ENCODE results near the gene GNAI3. TPM values are rescaled to one million over a fixed set of nuclear protein-coding genes. Genes with fewer than 3 reads are reported as not detected.

Gene GNAI3
- polyA plus RNA-seq, 3 donors: 3.0 to 14.2 (median 10.4) TPM

DNA sequence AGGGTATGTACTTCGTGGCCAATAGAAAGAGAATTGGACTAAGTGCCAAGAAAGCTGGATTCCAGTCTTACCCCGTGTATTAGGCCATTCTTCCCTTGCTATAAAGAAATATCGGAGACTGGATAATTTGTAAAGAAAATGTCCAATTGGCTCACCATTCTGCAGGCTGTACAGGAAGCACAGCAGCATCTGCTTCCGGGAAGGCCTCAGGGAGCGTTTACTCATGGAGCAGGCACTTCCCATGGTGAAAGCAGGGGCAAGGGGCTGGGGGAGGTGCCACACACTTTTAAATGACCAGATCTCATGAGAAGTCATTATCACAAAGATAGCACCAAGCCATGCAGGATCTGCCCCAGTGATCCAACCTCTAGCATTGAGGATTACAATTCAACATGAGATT is 31.1 kb upstream of the GNAI3 start:
- no peaks in the 10 kb centered on the region for H3K36me3 Mint-ChIP-seq
- H3K9me3 Mint-ChIP-seq: peaks cover 0 to 3% (median 0%) of the 10 kb centered on the region in 7 donors
- Histone ChIP-seq H3K4me2 (replicated peaks; ENCODE audit: extremely low read depth, low read length, poor library complexity, severe bottlenecking) (no peak overlapping the region), H4K20me1 (ENCODE audit: insufficient read depth, low read length) (no peaks in the 10 kb centered on the region), H3K4me3 (replicated peaks in 1 of 3; ENCODE audit: low read depth in 2 of 3, low read length in 3 of 3) (no peak overlapping the region), H3K27ac (ENCODE audit: low read depth in 1 of 2, low read length in 2 of 2) (no peak overlapping the region), H3K27me3 (ENCODE audit: control insufficient read depth in 2 of 2, insufficient read depth in 2 of 2, low read length in 2 of 2) (no peaks in the 10 kb centered on the region), H3K36me3 (replicated peaks in 1 of 2; ENCODE audit: control insufficient read depth in 1 of 2, insufficient read depth in 2 of 2, low read length in 2 of 2) (no peaks in the 10 kb centered on the region), H3K79me2 (ENCODE audit: insufficient read depth, low read length) (no peaks in the 10 kb centered on the region), H3K4me1 (ENCODE audit: control insufficient read depth in 1 of 2, insufficient read depth in 2 of 2, low read length in 2 of 2) (no peaks in the 10 kb centered on the region), H3K9me3 (replicated peaks in 1 of 2; ENCODE audit: control insufficient read depth in 1 of 2, insufficient read depth in 1 of 2, low read length in 2 of 2) (no peaks in the 10 kb centered on the region), H2AFZ (ENCODE audit: insufficient read depth, low read depth, low read length, poor library complexity, severe bottlenecking) (no peak overlapping the region), H3K9ac (ENCODE audit: insufficient read depth, low read length, poor library complexity, severe bottlenecking) (no peak overlapping the region)
- H3K27me3 Mint-ChIP-seq (ENCODE audit: low read depth in 3 of 3): peaks cover 3 to 5% (median 5%) of the 10 kb centered on the region in 3 donors
- no peak overlapping the region for H3K27ac Mint-ChIP-seq
- TF ChIP-seq, protein P1, sequence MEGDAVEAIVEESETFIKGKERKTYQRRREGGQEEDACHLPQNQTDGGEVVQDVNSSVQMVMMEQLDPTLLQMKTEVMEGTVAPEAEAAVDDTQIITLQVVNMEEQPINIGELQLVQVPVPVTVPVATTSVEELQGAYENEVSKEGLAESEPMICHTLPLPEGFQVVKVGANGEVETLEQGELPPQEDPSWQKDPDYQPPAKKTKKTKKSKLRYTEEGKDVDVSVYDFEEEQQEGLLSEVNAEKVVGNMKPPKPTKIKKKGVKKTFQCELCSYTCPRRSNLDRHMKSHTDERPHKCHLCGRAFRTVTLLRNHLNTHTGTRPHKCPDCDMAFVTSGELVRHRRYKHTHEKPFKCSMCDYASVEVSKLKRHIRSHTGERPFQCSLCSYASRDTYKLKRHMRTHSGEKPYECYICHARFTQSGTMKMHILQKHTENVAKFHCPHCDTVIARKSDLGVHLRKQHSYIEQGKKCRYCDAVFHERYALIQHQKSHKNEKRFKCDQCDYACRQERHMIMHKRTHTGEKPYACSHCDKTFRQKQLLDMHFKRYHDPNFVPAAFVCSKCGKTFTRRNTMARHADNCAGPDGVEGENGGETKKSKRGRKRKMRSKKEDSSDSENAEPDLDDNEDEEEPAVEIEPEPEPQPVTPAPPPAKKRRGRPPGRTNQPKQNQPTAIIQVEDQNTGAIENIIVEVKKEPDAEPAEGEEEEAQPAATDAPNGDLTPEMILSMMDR (IDR thresholded peaks at IDR 0.05): no peak
- H3K4me1 Mint-ChIP-seq: peaks cover 2% of the 10 kb centered on the region
- intact Hi-C loops (cut with micrococcal nuclease): no loop called here
- H3K4me3 Mint-ChIP-seq: no peak overlapping the region
- no peak for DNase-seq
- WGBS (ENCODE audit: insufficient coverage): 75% methylated on average over 2 of the region's 5 CpGs

DNA sequence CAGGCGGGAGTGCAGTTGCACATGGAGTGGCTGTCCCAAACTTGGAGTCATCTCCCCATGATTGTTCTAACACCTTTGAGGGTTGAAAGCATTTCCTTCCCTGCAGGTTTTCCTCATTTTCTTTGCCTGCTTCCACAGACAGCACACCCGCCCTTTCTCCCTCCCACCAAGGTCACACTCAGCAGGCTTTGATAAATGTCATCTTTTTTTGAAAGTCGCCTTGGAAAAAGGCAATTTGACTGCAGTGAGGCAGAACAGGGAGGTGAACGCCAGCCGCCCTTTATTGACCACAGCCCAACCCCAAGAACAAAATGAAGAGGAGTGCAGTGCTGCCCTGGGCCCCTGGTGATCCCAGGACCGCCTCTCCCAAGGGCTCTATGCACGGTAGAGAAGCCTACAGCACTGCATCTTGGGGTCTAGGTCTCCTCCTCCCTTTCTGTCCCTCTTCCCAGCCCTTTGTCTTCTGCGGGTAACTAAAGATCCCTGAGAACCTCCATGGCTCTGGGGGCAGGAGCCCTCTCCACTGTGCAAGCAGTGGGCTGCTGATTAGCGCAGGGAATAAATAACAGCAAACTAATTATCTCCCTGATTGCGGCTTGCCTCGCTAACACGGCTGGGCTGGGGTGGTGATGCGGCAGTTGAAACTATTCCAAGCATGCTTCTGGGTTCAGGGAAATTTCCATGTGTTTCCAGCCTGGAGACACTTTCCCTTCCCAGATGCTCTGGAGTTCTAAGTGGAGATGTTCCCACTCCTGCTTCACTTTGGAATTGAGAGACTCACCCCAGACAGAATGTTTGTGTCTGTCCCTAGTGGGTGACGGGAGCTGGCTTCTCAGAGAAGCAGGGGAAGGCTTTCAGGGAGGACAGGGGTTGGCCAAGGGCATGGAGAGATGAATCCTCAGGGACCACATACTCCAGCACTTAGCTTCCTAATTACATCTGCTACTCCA is 27.1 kb upstream of the GNAI3 start:
- no peaks in the 10 kb centered on the region for H4K20me1 ChIP-seq (ENCODE audit: insufficient read depth, low read length)
- TF ChIP-seq, protein P1 (IDR thresholded peaks at IDR 0.05): no peak
- H2AFZ ChIP-seq (ENCODE audit: insufficient read depth, low read depth, low read length, poor library complexity, severe bottlenecking): no peak overlapping the region
- H3K79me2 ChIP-seq (ENCODE audit: insufficient read depth, low read length): no peaks in the 10 kb centered on the region
- no peak overlapping the region for H3K4me2 ChIP-seq (replicated peaks; ENCODE audit: extremely low read depth, low read length, poor library complexity, severe bottlenecking)
- Mint-ChIP-seq H3K4me1 (peaks cover 2% of the 10 kb centered on the region), H3K36me3 (no peaks in the 10 kb centered on the region), H3K9me3 (peaks cover 0 to 3% (median 0%) of the 10 kb centered on the region in 7 donors), H3K27ac (no peak overlapping the region), H3K27me3 (ENCODE audit: low read depth in 3 of 3) (peaks cover 4 to 7% (median 5%) of the 10 kb centered on the region in 3 donors), H3K4me3 (no peak overlapping the region)
- no peak overlapping the region for H3K4me3 ChIP-seq (replicated peaks in 1 of 3; ENCODE audit: low read depth in 2 of 3, low read length in 3 of 3)
- no peaks in the 10 kb centered on the region for H3K9me3 ChIP-seq (replicated peaks in 1 of 2; ENCODE audit: control insufficient read depth in 1 of 2, insufficient read depth in 1 of 2, low read length in 2 of 2)
- no peaks in the 10 kb centered on the region for H3K27me3 ChIP-seq (ENCODE audit: control insufficient read depth in 2 of 2, insufficient read depth in 2 of 2, low read length in 2 of 2)
- intact Hi-C loops (cut with micrococcal nuclease): loop anchor here in 1 of 2 donors (10.0 kb wide), 1 partner anchor 86 kb away; no protein-coding TSS in a partner anchor
- H3K27ac ChIP-seq (ENCODE audit: low read depth in 1 of 2, low read length in 2 of 2): no peak overlapping the region
- WGBS (ENCODE audit: insufficient coverage): 100% methylated on average over 6 of the region's 14 CpGs
- H3K9ac ChIP-seq (ENCODE audit: insufficient read depth, low read length, poor library complexity, severe bottlenecking): no peak overlapping the region
- no peaks in the 10 kb centered on the region for H3K36me3 ChIP-seq (replicated peaks in 1 of 2; ENCODE audit: control insufficient read depth in 1 of 2, insufficient read depth in 2 of 2, low read length in 2 of 2)
- H3K4me1 ChIP-seq (ENCODE audit: control insufficient read depth in 1 of 2, insufficient read depth in 2 of 2, low read length in 2 of 2): no peaks in the 10 kb centered on the region
- DNase-seq: no peak
